Transverse colon (tissue), 1 donor: ENCODE data around the gene THSD7A.

Source experiments
- EP300 ChIP-seq: sonication (generic); formaldehyde crosslinking; IDR thresholded peaks from one replicate; pipeline ENCODE4 v1.6.1; 2017; ENCODE audit warnings: antibody characterized with exemption, low read depth
- POLR2A ChIP-seq: fragments of 450-650 bp; IDR thresholded peaks from one replicate; pipeline ENCODE4 v1.6.1; 2016; ENCODE audit warnings: antibody characterized with exemption, mild to moderate bottlenecking, moderate library complexity

GRCh38 chr7:11458736-11459483, 373.1 kb downstream of the THSD7A start:
- TF ChIP-seq EP300 (no peak), POLR2A (no peak)
